ENCODE data around the gene NFXL1.

The NFXL1 gene

DNA sequence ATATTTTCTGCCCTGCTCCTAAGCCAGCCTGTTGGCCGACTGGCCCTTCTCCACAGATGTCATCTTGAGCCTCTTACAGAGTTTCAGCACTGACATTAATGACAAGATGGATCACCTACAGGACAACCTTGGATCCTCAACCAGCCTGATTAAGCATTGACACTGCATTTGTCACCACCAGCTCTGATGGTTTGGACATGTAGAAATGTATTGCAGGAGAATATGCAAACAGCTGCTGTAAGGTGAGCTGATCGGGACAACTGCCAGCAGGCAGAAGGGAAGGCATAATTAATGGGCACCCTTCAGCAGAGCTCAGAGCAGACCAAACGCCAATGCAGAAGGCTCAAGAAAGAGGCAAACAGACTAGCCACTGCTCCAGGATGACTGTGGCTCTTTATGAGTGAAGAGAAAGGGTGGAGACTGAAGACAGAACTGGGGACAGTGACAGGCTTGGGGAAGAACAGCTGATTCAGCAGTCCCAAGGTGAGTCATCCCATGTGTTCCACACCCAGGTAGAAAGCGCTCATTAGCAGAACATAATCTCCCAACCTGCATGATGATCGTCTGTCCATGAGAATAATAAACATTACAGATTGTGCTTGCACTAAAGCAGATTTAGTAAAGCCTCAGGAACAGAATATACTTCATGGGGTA is 83.2 kb downstream of the NFXL1 start:
- DNase-seq (ENCODE audit: low read depth): no peak

DNA sequence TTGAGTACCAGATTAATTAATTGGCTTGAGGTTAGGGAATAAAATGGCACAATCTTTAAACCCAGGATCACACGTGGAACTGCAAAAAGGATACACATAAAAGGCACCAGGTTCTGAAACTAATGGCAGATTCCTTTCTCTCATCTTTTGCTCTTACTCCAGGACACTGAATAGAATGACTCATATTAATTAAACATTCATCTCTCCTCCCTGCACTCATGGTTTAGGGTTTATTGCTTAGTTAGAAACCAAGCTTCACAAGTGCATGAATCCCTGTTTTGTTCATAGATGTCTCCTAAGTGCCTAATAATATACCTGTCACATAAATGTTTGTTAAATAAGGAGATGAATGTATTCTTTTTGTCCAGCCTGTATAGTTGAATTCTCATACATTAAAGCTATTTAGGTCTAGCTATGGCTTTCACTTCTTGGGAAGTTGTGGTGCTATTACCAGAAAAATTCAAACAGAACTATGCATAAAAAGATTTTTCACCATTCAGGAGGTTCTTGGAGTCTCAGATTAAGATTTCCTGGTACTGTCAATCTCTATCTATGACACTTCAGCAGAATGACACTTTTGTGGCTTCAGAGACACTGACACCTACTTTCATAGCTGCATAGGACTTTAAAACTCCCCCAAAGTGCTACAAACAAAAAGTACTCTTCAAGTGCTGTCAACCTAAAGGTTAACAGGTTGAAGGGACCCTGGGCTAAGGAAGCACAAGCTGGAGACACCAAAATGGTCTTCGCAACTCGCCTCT is 83.9 kb downstream of the NFXL1 start:
- no peak for DNase-seq (ENCODE audit: low read depth)

DNA sequence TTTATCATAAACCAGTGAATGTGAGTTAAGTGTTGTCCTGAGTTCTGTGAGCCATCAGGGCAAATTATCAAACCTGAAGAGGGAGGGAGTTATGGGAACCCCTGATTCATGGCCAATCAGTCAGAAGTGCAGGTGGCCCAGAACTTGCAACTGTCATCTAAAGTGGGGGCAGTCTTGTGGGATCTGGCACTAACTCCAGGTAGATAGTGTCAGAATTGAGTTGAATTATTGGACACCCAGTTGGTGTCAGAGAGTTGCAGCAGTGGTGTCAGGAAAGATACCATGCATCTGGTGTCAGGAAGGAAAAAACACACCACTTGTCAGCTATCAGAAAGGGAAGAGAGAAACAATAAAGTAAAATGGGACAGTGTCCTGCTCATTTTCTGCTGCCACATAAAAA is 84.9 kb downstream of the NFXL1 start:
- no peak for DNase-seq (ENCODE audit: low read depth)

DNA sequence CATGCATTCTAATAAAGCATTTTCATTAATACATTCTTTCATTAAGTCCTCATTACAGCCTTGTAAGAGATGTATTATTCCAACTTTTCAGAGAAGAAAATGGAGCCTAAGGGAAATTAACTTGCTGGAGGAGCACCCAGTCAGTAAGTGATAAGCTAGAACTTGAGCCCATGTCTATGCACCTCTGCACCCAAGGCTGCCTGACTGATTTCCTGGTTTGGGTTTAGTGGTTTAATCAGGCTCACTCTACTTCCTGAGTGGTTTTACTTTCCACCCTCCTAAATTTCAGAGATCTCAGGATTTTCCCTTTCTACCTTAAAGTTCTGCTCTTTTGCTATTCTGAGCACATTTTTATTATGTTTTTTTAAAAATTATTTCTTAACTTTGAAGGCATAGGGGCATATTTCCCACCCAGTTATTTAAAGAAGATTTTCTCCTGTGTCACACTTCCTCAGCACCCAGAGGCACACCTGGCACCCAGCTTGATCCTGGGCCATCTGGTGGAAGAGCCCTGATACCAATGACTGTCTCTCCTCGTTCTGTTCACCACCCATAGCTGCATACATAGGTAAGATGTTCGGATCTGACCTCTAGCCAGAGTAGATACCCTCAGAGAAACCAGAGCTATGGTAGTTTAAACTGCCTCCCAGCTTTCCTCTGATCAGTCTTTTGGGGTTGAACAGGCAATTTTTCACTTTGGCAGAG is 86.9 kb downstream of the NFXL1 start:
- no peak for DNase-seq (ENCODE audit: low read depth)

DNA sequence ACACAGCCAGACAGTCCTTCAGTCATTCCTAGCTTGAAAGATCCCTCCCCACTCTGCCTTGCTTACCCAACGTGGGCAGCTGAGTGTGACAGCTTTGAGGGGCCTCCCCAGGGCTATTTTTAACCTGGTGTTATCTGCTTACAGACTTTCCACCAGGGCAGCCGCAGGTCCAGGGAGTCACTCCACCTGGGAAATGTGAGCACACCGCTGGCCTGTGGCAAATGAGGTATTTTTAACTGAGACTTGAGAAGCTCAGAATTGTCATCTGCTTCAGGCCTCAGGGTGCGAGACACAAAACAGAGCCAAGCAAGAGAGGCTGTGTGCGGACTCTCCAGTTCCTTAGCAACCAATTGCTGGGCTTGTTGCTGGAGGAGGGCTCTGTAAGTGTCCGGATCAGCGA is 89.5 kb downstream of the NFXL1 start:
- DNase-seq (ENCODE audit: low read depth): no peak

DNA sequence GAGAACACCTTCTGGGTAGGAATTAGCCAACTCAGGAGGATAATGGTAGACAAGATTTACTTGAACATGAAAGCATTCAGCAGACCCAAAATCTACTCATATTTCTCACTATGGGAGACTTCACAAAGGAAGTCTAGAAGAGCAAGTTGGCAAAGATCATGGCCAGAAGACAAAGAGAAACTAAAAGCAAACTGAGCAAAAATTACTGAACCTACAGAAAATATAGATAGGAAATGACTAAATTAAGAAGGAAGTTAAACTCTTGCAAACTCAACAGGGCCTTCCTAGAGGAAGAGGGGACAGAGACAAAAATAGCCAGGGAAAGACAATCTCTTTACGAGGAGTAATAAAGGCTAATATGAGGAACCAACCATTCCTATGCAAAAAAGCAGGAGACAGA is 95.2 kb downstream of the NFXL1 start:
- no peak for DNase-seq (ENCODE audit: low read depth)

DNA sequence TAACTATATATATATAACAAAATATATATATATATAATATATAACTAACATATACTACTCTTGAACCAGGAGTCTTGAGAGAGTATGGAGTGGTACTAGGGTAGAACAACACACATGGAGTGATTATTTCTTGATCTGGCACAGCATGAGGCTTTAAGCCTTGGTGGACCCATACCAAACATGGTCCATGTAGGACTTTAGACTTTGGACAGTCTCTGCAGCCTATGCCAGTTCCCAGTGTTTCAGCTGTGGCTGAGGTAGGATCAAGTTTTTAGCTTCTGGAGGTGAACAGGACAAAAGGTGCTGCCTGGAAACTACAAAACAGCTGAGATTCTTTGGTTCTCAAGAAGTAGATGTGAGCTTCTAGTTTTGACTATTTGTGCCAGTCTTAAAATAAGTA is 97.1 kb downstream of the NFXL1 start:
- no peak for DNase-seq (ENCODE audit: low read depth)

DNA sequence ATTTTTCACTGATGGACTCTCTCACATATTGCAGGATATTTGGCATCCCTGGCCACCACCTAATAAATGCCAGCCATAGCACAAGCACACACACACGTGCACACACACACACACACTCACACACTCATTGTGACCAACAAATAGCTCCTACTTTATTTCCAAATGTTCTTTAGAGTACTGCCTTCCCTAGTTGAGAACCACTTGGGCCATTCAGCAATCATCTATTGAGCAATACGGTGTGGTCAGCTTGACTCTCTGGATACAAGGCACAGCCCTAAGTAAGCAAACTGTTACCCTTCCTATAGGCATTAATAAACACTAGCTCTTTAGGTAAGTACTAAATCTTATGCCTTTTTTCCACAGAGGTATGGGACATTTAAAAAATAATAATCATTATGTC is 97.6 kb downstream of the NFXL1 start:
- no peak for DNase-seq (ENCODE audit: low read depth)

DNA sequence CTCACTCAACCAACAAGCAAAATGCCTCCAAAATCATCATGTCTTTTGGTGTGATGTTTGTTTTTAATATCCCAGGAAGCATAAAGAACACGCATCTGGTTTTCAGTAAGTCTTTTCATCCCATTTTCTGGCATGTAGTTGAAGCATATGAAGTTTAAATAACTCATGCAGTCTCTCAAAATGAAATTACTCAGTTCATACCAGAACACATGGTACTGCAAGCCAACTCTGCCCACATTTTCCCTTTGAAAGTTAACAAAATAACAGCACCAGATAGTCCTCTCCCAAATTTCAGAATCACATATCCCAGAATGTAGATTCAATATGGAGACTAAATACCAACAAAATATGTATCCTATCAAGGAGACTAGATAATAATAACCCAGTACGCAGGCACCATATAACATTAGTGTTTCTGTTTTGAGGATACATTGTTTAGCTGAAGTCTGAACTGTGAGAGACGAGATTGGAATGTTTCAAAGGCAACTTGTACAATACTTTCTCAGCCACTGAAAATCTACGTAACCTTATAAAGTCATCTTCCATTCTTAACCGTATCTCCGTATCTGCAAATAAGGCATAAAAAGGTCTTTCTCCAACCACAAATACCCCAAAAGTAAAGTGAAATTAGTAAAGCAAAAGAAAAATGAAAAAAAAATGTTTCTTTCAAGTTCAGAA is 99.6 kb downstream of the NFXL1 start:
- no peak for DNase-seq (ENCODE audit: low read depth)

DNA sequence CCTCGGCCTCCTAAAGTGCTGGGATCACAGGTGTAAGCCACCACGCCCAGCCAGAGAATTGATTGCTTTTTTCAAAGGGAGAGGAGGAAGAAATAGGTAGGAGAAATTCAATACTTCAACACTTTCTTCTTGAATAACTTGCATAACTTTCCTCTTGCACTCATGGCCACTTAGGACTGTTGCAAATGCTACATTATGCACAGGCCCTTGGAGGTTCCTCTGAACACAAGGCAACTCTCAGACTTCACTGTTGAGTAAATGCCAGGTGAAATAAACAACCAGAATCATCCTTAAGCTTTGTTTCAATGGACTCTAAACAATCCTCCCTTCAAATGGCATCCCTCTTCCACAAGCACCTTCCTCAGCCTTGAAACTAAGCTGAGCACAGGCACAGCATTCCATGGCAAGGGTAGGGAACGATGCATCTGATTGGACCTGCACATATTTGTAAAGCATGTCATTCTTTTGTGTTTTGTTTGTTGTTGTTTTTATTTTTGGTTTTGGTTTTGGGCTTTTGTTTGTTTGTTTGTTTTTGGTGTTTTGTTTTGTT is 104.7 kb downstream of the NFXL1 start:
- DNase-seq (ENCODE audit: low read depth): no peak

DNA sequence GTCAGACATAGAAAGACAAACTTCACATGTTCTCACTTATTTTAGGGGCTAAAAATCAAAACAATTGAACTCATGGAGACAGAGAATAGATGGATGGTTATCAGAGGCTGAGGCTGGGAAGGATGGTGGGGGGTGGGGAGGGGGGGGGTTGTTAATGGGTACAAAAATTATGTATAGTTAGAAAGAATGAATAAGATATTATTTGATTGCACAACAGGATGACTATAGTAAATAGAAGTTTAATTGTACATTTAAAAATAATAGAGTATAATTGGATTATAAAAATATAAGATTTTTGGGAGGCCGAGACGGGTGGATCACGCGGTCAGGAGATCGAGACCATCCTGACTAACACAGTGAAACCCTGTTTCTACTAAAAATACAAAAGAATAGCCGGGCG is 109.8 kb downstream of the NFXL1 start:
- no peak for DNase-seq (ENCODE audit: low read depth)

DNA sequence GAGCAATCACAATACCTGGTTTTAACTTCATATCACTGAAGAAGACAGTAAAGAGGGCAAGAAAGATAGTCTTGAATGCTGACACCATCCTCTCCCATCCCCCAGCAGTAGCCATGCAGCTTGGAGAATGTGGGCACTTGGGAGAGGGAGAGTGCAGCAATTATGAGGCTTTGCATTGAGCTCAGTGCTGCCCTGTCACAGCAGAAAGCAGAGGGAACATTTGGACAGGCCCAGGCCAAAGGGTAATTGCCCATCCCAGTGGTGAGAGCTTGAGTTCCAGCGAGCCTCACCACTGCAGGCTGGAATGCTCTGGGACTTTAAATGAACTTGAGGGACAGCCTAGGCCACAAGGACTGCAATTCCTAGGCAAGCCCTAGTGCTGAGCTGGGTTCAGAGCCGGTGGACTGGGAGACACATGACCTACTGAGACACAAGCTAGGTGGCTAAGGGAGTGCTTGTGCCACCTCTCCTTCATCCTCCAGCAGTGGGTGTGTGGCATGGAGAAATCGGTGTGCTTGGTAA is 112.8 kb downstream of the NFXL1 start:
- no peak for DNase-seq (ENCODE audit: low read depth)

DNA sequence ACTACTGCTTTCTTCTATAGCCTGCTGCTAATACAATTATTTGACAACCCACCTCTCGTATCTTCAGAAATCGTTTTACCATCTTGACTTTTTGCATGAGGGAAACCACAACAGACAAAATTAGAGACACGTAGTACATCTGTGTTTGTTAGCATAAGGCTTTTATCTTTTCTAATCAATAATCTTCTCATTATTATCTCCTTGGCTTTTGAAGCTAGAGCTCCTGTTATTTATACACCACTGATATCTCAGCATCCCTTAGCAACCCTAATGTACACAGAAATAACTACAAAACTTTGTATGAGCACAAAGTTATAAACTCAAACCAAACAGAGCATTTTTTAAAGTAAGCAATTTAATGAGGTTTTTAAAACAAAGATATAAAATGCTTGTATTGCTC is 116.2 kb downstream of the NFXL1 start:
- DNase-seq (ENCODE audit: low read depth): no peak

Measured in activated T-cell treated with anti-CD3 and anti-CD28 coated beads for 48 hours (primary cell).